Epidermal melanocyte (primary cell): ENCODE measurements around the gene PLAU.
"Not testable (repeated sequence)": the region's sequence is repeated elsewhere in the genome, so short reads cannot be mapped to it uniquely, and the experiment has no call there.

Experiments used
- DNase-seq: peaks from one replicate; pipeline ENCODE4 v3.0.0; 2011; ENCODE audit warnings: low spot score; ENCODE audit not compliant: insufficient read length

Gene PLAU

DNA sequence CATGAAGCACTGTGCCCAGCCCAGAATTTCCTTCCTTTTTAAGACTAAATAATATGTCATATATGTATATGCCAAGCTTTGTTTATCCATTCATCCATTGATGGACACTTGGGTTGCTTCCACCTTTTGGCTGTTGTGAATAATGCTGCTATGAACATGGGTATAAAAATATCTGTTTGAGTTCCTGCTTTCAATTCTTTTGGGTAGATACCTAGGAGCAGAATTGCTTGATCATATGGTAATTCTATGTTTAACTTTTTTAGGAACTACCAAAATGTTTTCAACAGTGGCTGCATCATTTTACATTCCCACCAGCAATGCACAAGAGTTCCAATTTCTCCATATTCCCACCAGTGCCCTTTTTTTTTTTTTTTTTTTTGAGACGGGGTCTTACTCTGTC lies 13.2 kb upstream of the PLAU start:
- DNase-seq = no peak

DNA sequence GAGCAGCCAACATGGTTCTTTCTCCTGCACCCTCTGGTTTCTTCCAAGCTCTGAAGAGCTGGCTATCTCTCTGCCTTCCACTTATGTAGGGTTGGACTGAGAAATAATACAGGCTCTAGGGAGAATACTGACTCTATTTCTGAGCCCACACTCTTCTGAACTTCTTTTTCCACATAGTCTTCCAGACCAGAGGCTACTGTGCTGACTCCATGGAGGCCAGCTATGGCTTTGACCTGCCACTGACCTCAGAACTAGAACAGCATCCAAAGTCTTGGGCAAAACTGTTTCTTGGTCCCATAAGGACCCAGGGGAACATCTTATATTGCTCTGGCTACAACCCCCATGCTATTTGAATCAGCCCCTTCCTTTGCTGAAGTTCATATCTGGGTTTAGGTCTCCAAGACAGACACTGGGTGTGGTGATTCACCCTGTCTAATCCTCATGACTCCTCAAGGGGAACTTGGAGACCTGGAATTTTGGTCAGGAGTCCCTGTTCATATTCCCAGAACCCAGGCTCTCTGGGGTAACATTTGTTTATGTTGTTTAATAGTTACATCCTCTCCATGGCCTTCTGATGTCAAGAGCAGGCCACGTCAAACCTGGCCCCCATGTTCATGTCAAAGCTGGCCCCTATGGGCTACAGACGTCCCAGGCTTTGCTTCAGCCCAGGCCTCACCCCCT lies 12.1 kb upstream of the PLAU start:
- no peak for DNase-seq

GRCh38 chr10:73899423-73899822 lies 11.5 kb upstream of the PLAU start:
- no peak for DNase-seq

DNA sequence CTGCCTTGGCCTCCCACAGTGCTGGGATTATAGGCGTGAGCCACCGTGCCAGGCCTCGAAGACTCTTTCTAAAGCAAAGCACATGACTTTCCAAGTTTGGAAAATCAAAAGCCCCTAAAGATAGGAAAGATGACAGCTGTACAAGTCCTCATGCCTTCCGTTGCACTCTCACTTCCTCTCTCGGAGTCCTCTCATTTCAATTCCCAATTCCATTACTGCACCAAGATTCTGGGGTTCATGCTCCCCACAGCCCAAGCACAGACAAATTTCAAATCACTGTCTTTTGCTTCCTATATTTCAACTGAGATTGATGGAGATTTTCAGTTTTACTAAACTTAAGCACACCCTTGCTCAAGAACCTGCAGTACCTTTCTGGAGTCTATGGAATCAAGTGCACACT lies 10.9 kb upstream of the PLAU start:
- DNase-seq = no peak

- DNase-seq = no peak
These were observed 9.7 kb upstream of the PLAU start for GRCh38 chr10:73901261-73901660.

GRCh38 chr10:73902351-73902750 lies 8.6 kb upstream of the PLAU start:
- no peak for DNase-seq

DNA sequence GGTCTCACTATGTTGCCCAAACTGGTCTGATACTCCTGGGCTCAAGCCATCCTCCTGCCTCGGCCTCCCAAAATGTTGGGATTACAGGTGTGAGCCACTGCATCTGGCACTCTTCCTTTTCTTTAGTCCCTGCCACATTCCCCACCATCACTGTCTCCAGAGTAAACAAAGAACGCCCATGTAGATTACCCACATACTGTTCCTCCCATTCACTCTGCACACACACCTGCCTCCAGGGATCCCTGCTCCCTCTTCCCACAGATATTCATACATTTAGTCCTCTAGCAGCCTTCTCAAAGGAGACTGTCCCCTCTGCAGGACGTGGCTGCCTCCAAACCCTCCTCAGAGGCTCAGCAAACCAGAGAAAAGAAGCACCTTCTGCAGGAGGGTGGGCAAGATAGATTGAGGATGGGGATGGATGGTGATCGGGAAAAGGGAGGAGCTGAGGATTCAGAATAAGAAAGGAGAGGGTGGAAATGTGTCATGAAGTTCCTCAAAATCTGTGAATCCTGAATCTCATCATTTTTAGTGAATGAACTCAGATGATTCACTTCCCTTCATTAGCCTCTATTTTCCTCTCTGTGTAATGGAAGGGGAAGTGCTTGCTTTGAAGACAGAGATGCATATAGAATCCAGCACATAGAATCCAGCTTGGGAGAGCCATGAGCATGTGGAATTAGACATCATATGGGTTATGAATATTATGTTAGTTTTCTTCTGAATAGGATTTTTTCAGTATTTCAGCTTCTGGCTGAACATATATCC lies 5.5 kb upstream of the PLAU start:
- DNase-seq = no peak

DNA sequence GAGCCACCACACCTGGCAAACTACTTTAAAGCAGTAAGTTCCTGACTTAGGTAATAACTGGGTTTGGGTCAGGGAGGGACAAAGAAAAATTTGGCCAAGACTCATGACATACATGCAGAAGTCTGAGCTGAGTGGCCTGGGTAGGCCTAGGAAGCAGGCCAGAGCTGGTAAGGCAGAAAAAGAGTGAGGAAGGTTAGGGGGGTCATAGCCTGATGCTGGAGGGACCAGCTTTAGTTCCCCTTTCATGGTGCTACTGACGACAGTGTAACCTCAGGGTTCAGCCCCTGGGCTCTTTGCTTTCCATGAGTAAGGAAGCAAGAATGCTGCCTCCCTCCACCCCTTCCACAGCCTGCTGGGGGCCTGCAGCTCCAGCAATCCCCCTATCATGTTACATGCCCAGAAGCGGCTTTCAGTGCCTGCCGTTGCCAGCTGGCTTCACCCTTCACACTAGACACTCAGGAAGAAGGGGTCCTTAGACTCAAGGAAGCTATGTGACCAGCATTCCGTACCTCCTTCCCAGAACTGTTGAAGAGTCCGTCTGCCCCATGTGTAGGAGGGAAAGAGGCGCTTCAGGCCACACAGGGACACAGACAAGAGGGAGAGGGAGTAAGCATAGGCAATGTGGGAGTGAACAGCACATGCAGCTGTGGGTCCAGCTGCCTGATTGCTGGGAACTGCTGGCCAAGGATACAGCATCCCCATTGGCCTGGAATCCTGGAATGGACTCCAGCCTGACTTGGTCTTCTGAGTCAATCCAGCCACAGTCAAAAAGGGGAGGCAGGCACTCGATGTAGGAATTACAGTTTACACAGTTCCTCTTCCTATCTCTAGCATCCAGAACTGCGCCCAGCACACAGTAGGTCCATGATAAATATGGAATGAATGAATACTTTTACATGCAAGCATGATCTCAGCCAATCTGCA lies 4.1 kb upstream of the PLAU start:
- peak; percentile 51 for DNase-seq

GRCh38 chr10:73907841-73908517 lies 3.0 kb upstream of the PLAU start:
- no peak for DNase-seq

- no peak for DNase-seq
These were observed 1.9 kb upstream of the PLAU start for GRCh38 chr10:73908853-73909539.

GRCh38 chr10:73909540-73910115 lies 1.3 kb upstream of the PLAU start:
- no peak for DNase-seq

GRCh38 chr10:73910401-73910763 lies 550 bp upstream of the PLAU start:
- no peak for DNase-seq

DNA sequence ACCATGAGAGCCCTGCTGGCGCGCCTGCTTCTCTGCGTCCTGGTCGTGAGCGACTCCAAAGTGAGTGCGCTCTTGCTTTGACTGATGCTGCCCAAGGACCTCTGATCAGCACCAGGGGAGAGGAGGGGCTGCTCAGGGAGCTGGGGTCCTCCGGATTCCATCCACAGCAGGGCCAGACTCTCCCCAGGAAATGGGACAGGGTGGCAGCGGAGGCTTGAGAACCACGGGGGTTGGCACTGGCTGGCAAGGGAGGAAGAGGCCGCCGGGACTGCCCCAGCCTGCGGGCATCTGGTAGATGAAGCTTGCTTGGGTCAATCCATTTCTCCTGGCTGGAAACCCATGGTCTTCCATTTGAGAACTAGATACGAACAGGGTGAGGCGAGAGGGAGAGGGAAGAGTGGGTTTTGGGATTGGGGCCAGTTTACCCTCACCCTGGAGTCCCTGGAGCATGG lies 647 bp downstream of the PLAU start:
- DNase-seq = no peak

DNA sequence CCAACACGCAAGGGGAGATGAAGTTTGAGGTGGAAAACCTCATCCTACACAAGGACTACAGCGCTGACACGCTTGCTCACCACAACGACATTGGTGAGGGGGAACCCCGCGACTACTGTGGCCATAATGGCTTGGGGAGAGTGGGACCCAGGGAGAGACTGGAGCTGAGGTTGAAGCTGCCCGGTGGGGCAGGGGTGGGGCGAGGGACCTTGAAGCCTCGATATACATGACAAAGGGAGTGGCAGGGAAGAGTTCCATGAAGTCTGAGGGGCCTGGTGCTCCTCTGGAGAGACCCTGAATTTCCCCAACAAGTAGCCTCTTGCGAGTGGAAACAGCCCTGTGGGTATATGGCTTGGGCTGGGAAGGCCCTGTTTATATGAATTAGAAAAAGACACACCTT lies 3.1 kb downstream of the PLAU start:
- no peak for DNase-seq

DNA sequence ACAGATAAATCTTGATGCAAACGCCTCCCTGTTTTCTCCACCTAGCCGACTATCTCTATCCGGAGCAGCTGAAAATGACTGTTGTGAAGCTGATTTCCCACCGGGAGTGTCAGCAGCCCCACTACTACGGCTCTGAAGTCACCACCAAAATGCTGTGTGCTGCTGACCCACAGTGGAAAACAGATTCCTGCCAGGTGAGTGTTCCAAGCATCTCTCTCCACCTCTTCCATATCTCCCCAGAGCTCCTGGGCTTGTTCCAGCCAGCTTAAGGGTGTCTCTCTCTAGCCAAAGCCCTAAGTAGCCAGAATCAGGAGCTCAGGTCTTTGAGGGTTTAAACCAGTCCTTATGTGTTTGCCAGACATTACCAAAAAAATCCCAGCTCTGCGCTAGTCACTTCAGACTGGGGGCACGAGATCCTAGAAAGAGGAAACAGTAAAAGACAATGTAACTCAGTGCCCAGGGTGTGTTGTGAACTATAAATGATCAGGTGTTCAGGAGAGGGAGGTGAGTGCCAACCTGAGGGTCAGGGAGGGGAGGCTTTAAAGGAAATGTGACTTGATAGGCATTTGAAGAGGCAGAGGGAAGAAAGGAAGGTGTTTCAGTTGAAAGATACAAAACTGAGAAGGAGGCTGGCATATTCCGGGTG lies 4.4 kb downstream of the PLAU start:
- no peak for DNase-seq

GRCh38 chr10:73916761-73917470 lies 6.0 kb downstream of the PLAU start:
- DNase-seq = no peak

DNA sequence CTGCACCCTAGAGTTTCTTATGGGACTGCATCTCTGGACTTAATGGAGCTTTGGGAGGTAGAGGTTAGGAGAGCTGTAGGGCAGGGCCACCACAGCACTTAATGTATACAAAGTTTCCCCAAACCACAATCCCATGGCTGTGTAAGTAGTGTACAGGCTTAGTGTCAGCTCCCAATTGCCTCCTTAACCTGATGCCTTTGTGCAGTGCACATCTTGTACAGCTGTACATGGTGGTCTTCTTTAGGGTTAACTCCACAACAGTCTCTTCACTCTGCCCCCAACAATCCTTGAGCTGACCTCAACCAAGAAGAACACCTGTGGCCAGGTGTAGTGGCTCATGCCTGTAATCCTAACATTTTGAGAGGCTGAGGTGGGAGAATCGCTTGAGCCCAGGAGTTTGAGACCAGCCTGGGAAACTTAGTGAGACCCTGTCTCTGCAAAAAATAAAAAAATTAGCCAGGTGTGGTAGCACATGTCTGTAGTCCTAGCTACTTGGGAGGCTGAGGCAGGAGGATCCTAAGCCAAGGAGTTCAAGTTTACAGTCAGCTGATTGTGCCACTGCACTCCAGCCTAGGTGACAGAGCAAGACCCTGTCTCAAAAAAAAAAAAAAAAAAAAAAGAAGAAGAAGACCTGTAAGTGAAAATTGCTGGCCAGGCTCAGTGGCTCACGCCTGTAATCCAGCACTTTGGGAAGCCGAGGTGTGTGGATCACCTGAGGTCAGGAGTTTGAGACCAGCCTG lies 6.8 kb downstream of the PLAU start:
- DNase-seq = no peak

- not testable (repeated sequence) for DNase-seq
These were observed 8.5 kb downstream of the PLAU start for GRCh38 chr10:73919481-73919880.

DNA sequence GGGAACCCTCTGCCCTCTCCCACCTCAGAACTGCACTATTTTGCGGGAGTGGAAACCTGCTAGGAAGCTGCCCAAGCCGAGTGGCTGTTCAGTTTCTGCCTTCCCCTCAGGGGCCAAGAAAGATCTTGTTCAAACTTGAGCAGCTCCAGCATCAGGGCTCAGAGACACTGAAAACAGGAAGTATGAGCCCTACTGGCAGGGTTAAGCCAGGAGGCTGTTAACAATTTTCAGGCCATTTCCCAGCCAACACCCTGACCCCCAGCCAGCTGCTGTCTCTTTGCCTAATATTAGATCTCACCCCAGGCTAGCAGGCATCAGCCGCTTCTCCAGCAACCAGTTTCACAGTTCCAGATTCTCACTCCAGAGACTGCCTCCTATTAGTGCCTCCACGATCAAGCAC lies 9.2 kb downstream of the PLAU start:
- no peak for DNase-seq
